ENCODE results near the gene HS3ST3A1. TPM values are rescaled to one million over a fixed set of nuclear protein-coding genes. Genes with fewer than 3 reads are reported as not detected.
"Not testable (repeated sequence)": the region's sequence is repeated elsewhere in the genome, so short reads cannot be mapped to it uniquely, and the experiment has no call there.

HS3ST3A1 gene
- total and polyA plus RNA-seq, 2 experiments from 2014 or later, result 5.4 to 24.1 TPM

- H3K27me3 Mint-ChIP-seq (ENCODE audit: insufficient read depth, low read depth, poor library complexity); H3K4me1 ChIP-seq (ENCODE audit: insufficient read depth); ATAC-seq; H3K27me3 ChIP-seq (ENCODE audit: insufficient read depth); H3K4me1 Mint-ChIP-seq; H3K4me3 Mint-ChIP-seq; DNase-seq (ENCODE audit: low spot score); H3K4me3 ChIP-seq; H2AFZ ChIP-seq; H3K27ac ChIP-seq (ENCODE audit: low read depth); H3K36me3 ChIP-seq (ENCODE audit: insufficient read depth); H3K9me2 ChIP-seq (ENCODE audit: insufficient read depth); H3F3A ChIP-seq (replicated peaks; ENCODE audit: low read depth); H3K4me2 ChIP-seq; H3K79me2 ChIP-seq (replicated peaks; ENCODE audit: insufficient read depth); H3K27ac Mint-ChIP-seq; H3K9me3 Mint-ChIP-seq; H4K20me1 ChIP-seq (replicated peaks; ENCODE audit: insufficient read depth): not testable (repeated sequence)
- peaks cover 32% of the 10 kb centered on the region for H3K36me3 Mint-ChIP-seq (ENCODE audit: low read depth)
Observed at GRCh38 chr17:13548576-13548975, 53.2 kb downstream of the HS3ST3A1 start.

- Histone ChIP-seq H3K27ac (ENCODE audit: low read depth) (no peak overlapping the region), H3F3A (replicated peaks; ENCODE audit: low read depth) (no peaks in the 10 kb centered on the region), H4K20me1 (replicated peaks; ENCODE audit: insufficient read depth) (no peaks in the 10 kb centered on the region), H3K4me2 (no peak overlapping the region), H2AFZ (no peak overlapping the region), H3K4me3 (no peak overlapping the region), H3K36me3 (ENCODE audit: insufficient read depth) (no peaks in the 10 kb centered on the region), H3K9me2 (ENCODE audit: insufficient read depth) (peaks cover 2% of the 10 kb centered on the region), H3K79me2 (replicated peaks; ENCODE audit: insufficient read depth) (no peaks in the 10 kb centered on the region), H3K4me1 (ENCODE audit: insufficient read depth) (no peaks in the 10 kb centered on the region), H3K27me3 (ENCODE audit: insufficient read depth) (no peaks in the 10 kb centered on the region)
- Mint-ChIP-seq H3K27ac (no peak overlapping the region), H3K4me3 (no peak overlapping the region), H3K4me1 (no peaks in the 10 kb centered on the region), H3K27me3 (ENCODE audit: insufficient read depth, low read depth, poor library complexity) (peaks cover 3% of the 10 kb centered on the region), H3K36me3 (ENCODE audit: low read depth) (peaks cover 29% of the 10 kb centered on the region), H3K9me3 (peaks cover 3% of the 10 kb centered on the region; the same call in 1 of the 3 replicates)
- no peak for DNase-seq (ENCODE audit: low spot score)
- ATAC-seq, result no peak
- no peak for TF ChIP-seq POLR2AphosphoS5 (IDR thresholded peaks at IDR 0.05; ENCODE audit: low read depth)
- no peak for TF ChIP-seq EZH2 (IDR thresholded peaks at IDR 0.05; ENCODE audit: low read depth, unreplicated experiment)
- TF ChIP-seq EZH2phosphoT487 (IDR thresholded peaks at IDR 0.05; ENCODE audit: unreplicated experiment), result no peak
- no peak for TF ChIP-seq ZNF114 (CRISPR knock-in tag; IDR thresholded peaks at IDR 0.05)
- TF ChIP-seq CREB1 (CRISPR knock-in tag; IDR thresholded peaks at IDR 0.05; ENCODE audit: low read depth), result no peak
- TF ChIP-seq ZNF331 (CRISPR knock-in tag; IDR thresholded peaks at IDR 0.05; ENCODE audit: low read depth), result no peak
- no peak for TF ChIP-seq JUNB (IDR thresholded peaks at IDR 0.05; ENCODE audit: unreplicated experiment)
- no peak for TF ChIP-seq CTCF (conservative IDR thresholded peaks at IDR 0.05; ENCODE audit: low read depth in 2 of 2)
- no peak for TF ChIP-seq ZNF462 (CRISPR knock-in tag; IDR thresholded peaks at IDR 0.05)
- no peak for TF ChIP-seq REST (IDR thresholded peaks at IDR 0.05; ENCODE audit: unreplicated experiment)
- no peak for TF ChIP-seq STAT1 (IDR thresholded peaks at IDR 0.05; ENCODE audit: unreplicated experiment)
Observed at GRCh38 chr17:13546851-13547250, 54.9 kb downstream of the HS3ST3A1 start.
